Measurements from ENCODE around the gene KCNQ1. TPM values are rescaled to one million over a fixed set of nuclear protein-coding genes. Genes with fewer than 3 reads are reported as not detected.

Gene KCNQ1
- total and polyA plus RNA-seq, 2 donors (not counting 3 experiments of a cell fraction or from before 2014, with no cell fraction given): 0.07 to 0.09 TPM

DNA sequence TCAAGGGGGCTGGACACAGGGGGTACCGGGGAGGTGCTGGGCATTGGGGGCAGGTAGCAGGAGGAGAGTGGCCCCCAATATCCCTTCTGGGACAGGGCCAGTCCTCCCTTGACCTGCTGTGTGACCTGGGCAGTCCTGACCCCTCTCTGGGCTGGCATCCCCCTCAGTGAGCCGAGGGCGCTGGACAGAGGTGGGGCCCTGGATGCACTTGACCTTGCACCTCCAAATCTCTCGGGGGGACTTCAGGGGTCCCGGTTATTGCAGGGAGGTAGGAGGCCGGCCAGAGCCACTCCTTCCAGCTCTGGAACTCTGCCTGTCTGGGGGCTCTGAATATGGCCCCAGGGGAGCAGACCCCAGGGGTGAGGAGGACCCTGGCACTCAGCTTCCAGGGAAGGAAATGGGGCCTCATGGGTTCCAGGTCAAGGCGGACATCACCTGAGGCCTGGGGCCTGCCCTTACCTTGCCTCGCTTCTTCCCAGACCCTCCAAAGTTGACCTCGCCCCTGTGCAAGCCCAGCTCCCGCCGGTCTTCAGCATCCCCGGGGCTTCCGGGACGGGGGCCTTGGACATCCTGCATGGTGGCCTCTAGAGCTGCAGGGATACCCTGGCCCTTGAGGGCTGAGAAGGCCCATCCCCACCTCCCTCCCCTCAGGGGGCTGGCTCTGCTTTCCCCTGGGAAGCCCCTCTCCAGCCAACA lies 22.2 kb upstream of the KCNQ1 start:
- no peak overlapping the region for H3K27ac ChIP-seq (ENCODE audit: insufficient read depth, low read depth, low read length)
- FAIRE-seq (no peak), DNase-seq (ENCODE audit: low read depth, low spot score) (no peak)
- no peak overlapping the region for H3K4me2 ChIP-seq (ENCODE audit: insufficient read depth, low read length)
- H3K9me3 ChIP-seq (replicated peaks; ENCODE audit: control insufficient read depth, insufficient read depth, low read length): no peaks in the 10 kb centered on the region
- H3K27me3 ChIP-seq (ENCODE audit: control insufficient read depth in 2 of 2, insufficient read depth in 2 of 2, low read length in 2 of 2): no peaks in the 10 kb centered on the region
- POLR2A ChIA-PET: no interaction called here
- no peaks in the 10 kb centered on the region for H4K20me1 ChIP-seq (replicated peaks; ENCODE audit: control insufficient read depth, extremely low read depth, insufficient read depth, low read length)
- TF ChIP-seq, protein P1, sequence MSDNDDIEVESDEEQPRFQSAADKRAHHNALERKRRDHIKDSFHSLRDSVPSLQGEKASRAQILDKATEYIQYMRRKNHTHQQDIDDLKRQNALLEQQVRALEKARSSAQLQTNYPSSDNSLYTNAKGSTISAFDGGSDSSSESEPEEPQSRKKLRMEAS (IDR thresholded peaks at IDR 0.05; ENCODE audit: insufficient read depth, insufficient read length): no peak
- no peak for TF ChIP-seq JUN (IDR thresholded peaks at IDR 0.05; ENCODE audit: borderline replicate concordance, insufficient read depth, insufficient read length, low read depth)
- no peak for TF ChIP-seq POLR2A (IDR thresholded peaks at IDR 0.05; ENCODE audit: low read depth, low read length)
- TF ChIP-seq, protein P2, sequence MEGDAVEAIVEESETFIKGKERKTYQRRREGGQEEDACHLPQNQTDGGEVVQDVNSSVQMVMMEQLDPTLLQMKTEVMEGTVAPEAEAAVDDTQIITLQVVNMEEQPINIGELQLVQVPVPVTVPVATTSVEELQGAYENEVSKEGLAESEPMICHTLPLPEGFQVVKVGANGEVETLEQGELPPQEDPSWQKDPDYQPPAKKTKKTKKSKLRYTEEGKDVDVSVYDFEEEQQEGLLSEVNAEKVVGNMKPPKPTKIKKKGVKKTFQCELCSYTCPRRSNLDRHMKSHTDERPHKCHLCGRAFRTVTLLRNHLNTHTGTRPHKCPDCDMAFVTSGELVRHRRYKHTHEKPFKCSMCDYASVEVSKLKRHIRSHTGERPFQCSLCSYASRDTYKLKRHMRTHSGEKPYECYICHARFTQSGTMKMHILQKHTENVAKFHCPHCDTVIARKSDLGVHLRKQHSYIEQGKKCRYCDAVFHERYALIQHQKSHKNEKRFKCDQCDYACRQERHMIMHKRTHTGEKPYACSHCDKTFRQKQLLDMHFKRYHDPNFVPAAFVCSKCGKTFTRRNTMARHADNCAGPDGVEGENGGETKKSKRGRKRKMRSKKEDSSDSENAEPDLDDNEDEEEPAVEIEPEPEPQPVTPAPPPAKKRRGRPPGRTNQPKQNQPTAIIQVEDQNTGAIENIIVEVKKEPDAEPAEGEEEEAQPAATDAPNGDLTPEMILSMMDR (IDR thresholded peaks at IDR 0.05; ENCODE audit: extremely low read depth in 1 of 2, insufficient read depth in 1 of 2, low read depth in 1 of 2, low read length in 2 of 2): no peak
- TF ChIP-seq FOS (IDR thresholded peaks at IDR 0.05; ENCODE audit: borderline replicate concordance, insufficient read depth, low read length): no peak
- TF ChIP-seq EZH2 (IDR thresholded peaks at IDR 0.05; ENCODE audit: borderline replicate concordance, low read depth, low read length, severe bottlenecking): no peak
- TF ChIP-seq GATA2 (IDR thresholded peaks at IDR 0.05; ENCODE audit: insufficient read depth, insufficient read length, low read depth, low read length): no peak
- no peak for TF ChIP-seq POLR2AphosphoS5 (IDR thresholded peaks at IDR 0.05; ENCODE audit: insufficient read depth, low read depth, low read length)
- TF ChIP-seq MYC (IDR thresholded peaks at IDR 0.05; ENCODE audit: low read depth, low read length): no peak
- dilution Hi-C loops (cut with MboI; ENCODE audit: extremely low pct_ligation_motif_present, low sequenced_read_pairs) (no loop called here), intact Hi-C loops (cut with micrococcal nuclease) (no loop called here)
- no peaks in the 10 kb centered on the region for H3K36me3 ChIP-seq (ENCODE audit: control insufficient read depth in 2 of 2, extremely low read depth in 1 of 2, insufficient read depth in 2 of 2, low read length in 2 of 2)
- H2AFZ ChIP-seq (ENCODE audit: low read depth, low read length): no peak overlapping the region
- CTCF ChIA-PET: interaction anchor here (8.0 to 10.1 kb wide), 2 partner anchors 108 to 118 kb away, joined by 190 to 829 read pairs; partner anchors contain the start of genes C11orf21 and TSPAN32
- no TSS peak for BruUV-seq (replicated peaks)
- no peaks in the 10 kb centered on the region for H3K79me2 ChIP-seq (ENCODE audit: control insufficient read depth, insufficient read depth, low read length)
- H3K4me3 ChIP-seq (replicated peaks in 1 of 3; ENCODE audit: insufficient read depth in 1 of 3, low read depth in 1 of 3, low read length in 3 of 3): no peak overlapping the region
- H3K9me1 ChIP-seq (replicated peaks; ENCODE audit: control insufficient read depth, extremely low read depth, insufficient read depth, low read length): no peaks in the 10 kb centered on the region
- H3K9ac ChIP-seq (replicated peaks; ENCODE audit: extremely low read depth, insufficient read depth, low read length): no peak overlapping the region
- no peaks in the 10 kb centered on the region for H3K4me1 ChIP-seq (ENCODE audit: control insufficient read depth, extremely low read depth, insufficient read depth, low read length)
